Right lobe of liver (tissue), 6 donors: Measurements from ENCODE around the gene EDRF1. TPM values are rescaled to one million over a fixed set of nuclear protein-coding genes. Genes with fewer than 3 reads are reported as not detected.
"Not testable (repeated sequence)": the region's sequence is repeated elsewhere in the genome, so short reads cannot be mapped to it uniquely, and the experiment has no call there.

ENCODE experiments used
- ATAC-seq, 4 donors: fragments of 200-7000 bp; cut with Tn5 transposase; one replicate each; pipeline ENCODE4 v1.9.1; 2020; ENCODE audit warnings: mild to moderate bottlenecking in 4 of 4, moderate library complexity in 4 of 4
- DNase-seq, 3 donors: peaks; one replicate each; pipeline ENCODE4 v3.0.0-alpha.2; 2020
- H3K27ac ChIP-seq, 3 donors: fragments of 200-600 bp; one replicate each; pipeline ENCODE4 v1.8.0; 2022
- H3K27me3 ChIP-seq, 2 donors: fragments of 200-600 bp; one replicate each; pipeline ENCODE4 v1.8.0; 2022
- H3K36me3 ChIP-seq, 4 donors: fragments of 200-600 bp; sonication (generic) in 1 of 4; one replicate each; pipeline versions ENCODE4 v1.5.1 to v1.8.0; 2017 to 2022; ENCODE audit warnings: control low read depth in 1 of 4
- H3K4me1 ChIP-seq, 4 donors: fragments of 200-600 bp; sonication (generic) in 1 of 4; one replicate each; pipeline versions ENCODE4 v1.5.1 to v1.8.0; 2017 to 2022; ENCODE audit warnings: control low read depth in 1 of 4
- H3K4me3 ChIP-seq, 3 donors: fragments of 200-600 bp; one replicate each; pipeline ENCODE4 v1.8.0; 2022
- H3K9me3 ChIP-seq, 4 donors: fragments of 200-600 bp; sonication (generic) in 1 of 4; one replicate each; pipeline versions ENCODE4 v1.5.1 to v1.8.0; 2017 to 2022; ENCODE audit warnings: control low read depth in 1 of 4
- CTCF ChIP-seq, 4 donors: fragments of 200-600 bp in 3 of 4; fragments of 450-650 bp in 1 of 4; IDR thresholded peaks; one replicate each; pipeline versions ENCODE4 v1.5.1 to v1.8.0; 2016 to 2022; ENCODE audit warnings: antibody characterized with exemption in 4 of 4, mild to moderate bottlenecking in 2 of 4
- POLR2A ChIP-seq: fragments of 450-650 bp; IDR thresholded peaks from one replicate; pipeline ENCODE4 v1.6.1; 2017; ENCODE audit warnings: antibody characterized with exemption, mild to moderate bottlenecking
- WGBS: methylation state at CpG from one replicate; pipeline ENCODE4 v1.1.6; 2018; ENCODE audit warnings: low coverage, low lambda C conversion rate; ENCODE audit not compliant: insufficient coverage; ENCODE audit errors: missing lambda C conversion rate; 5-methylcytosine and 5-hydroxymethylcytosine counted together
- intact Hi-C, 2 donors: fragments of 100-400 bp; cut with DNase I; formaldehyde crosslinking; loops; one replicate each; pipeline versions ENCODE4 v1.11.2 to v1.14.1; 2022
- total RNA-seq, 6 experiments: library from RNA; depleted of rRNA in 2 of 6; stranded (reverse); fragments of >200 nt in 2 of 6; fragmentation: NEBNext Ultra II Directional in 3 of 6; extraction: Animal tissue kit (Norgen Biotek cat#: 25700) in 3 of 6; gene quantifications; one replicate each; pipeline versions ENCODE4 v1.1.0 to v1.2.4, GENCODE V29; 2016 to 2023
- donor health status: DM: no; HTN: yes; CAD: no.
- donor health status: DM: no; HTN: no; CAD: no.
- donor health status: DM: no; HTN: no; CAD: no.
- donor health status: DM: no; HTN: yes; CAD: no.
- donor health status: DM: no; HTN: yes; CAD: no.

The EDRF1 gene
- total RNA-seq, 6 experiments from 2014 or later: 6.5 to 8.5 (median 8.1) TPM

GRCh38 chr10:125693524-125693847 is 26.0 kb upstream of the EDRF1 start:
- intact Hi-C loops: no loop called here
- TF ChIP-seq POLR2A (no peak), CTCF (IDR thresholded peaks at IDR 0.05) (no peak)
- WGBS: 93% methylated on average over 2 of the region's 2 CpGs
- no peaks in the 10 kb centered on the region for H3K9me3 ChIP-seq
- H3K36me3 ChIP-seq: no peaks in the 10 kb centered on the region
- no peak overlapping the region for H3K4me3 ChIP-seq
- DNase-seq: no peak
- no peaks in the 10 kb centered on the region for H3K27me3 ChIP-seq
- no peaks in the 10 kb centered on the region for H3K4me1 ChIP-seq
- no peak overlapping the region for H3K27ac ChIP-seq
- no peak for ATAC-seq

GRCh38 chr10:125694883-125695282 is 24.6 kb upstream of the EDRF1 start:
- DNase-seq (no peak), ATAC-seq (peak in 1 of 4 donors; percentile 35)
- intact Hi-C loops: no loop called here
- Histone ChIP-seq H3K4me3 (no peak overlapping the region), H3K27me3 (no peaks in the 10 kb centered on the region), H3K27ac (no peak overlapping the region), H3K36me3 (no peaks in the 10 kb centered on the region), H3K4me1 (no peaks in the 10 kb centered on the region), H3K9me3 (no peaks in the 10 kb centered on the region)
- TF ChIP-seq CTCF (IDR thresholded peaks at IDR 0.05) (no peak), POLR2A (no peak)
- 33% methylated on average over 1 of the region's 1 CpG for WGBS

GRCh38 chr10:125696884-125697283 is 22.6 kb upstream of the EDRF1 start:
- WGBS: 67% methylated on average over 2 of the region's 6 CpGs
- H3K9me3 ChIP-seq, intact Hi-C loops, H3K36me3 ChIP-seq, ATAC-seq, DNase-seq, H3K4me1 ChIP-seq, H3K4me3 ChIP-seq, H3K27ac ChIP-seq, H3K27me3 ChIP-seq: not testable (repeated sequence)

- Histone ChIP-seq H3K9me3 (no peaks in the 10 kb centered on the region), H3K4me1 (no peaks in the 10 kb centered on the region), H3K36me3 (no peaks in the 10 kb centered on the region), H3K4me3 (no peak overlapping the region), H3K27me3 (no peaks in the 10 kb centered on the region), H3K27ac (no peak overlapping the region)
- intact Hi-C loops: no loop called here
- 36% methylated on average over 5 of the region's 9 CpGs for WGBS
- DNase-seq (no peak), ATAC-seq (no peak)
- no peak for TF ChIP-seq CTCF (IDR thresholded peaks at IDR 0.05)
- no peak for TF ChIP-seq POLR2A
Observed at GRCh38 chr10:125698481-125698998, 21.0 kb upstream of the EDRF1 start.

- no peak overlapping the region for H3K27ac ChIP-seq
- H3K27me3 ChIP-seq: no peaks in the 10 kb centered on the region
- ATAC-seq (no peak), DNase-seq (no peak)
- intact Hi-C loops: no loop called here
- no peak overlapping the region for H3K4me3 ChIP-seq
- no peaks in the 10 kb centered on the region for H3K9me3 ChIP-seq
- H3K4me1 ChIP-seq: no peaks in the 10 kb centered on the region
- TF ChIP-seq POLR2A (no peak), CTCF (IDR thresholded peaks at IDR 0.05) (no peak)
- H3K36me3 ChIP-seq: no peaks in the 10 kb centered on the region
- WGBS: 56% methylated on average over 6 of the region's 6 CpGs
Observed at GRCh38 chr10:125699562-125700143, 19.9 kb upstream of the EDRF1 start.
